GM20000 (cell line): Measurements from ENCODE around the gene ATP2A3.

Experiments
- DNase-seq: peaks from one replicate; pipeline ENCODE4 v3.0.0; 2012; ENCODE audit warnings: low spot score
- TF ChIP-seq, protein P1 (sequence below): IDR thresholded peaks from 2 replicates; pipeline ENCODE4 v1.5.1; 2012; ENCODE audit warnings: mild to moderate bottlenecking, control low read depth; ENCODE audit errors: extremely low read depth, missing control alignments

ATP2A3 gene

DNA sequence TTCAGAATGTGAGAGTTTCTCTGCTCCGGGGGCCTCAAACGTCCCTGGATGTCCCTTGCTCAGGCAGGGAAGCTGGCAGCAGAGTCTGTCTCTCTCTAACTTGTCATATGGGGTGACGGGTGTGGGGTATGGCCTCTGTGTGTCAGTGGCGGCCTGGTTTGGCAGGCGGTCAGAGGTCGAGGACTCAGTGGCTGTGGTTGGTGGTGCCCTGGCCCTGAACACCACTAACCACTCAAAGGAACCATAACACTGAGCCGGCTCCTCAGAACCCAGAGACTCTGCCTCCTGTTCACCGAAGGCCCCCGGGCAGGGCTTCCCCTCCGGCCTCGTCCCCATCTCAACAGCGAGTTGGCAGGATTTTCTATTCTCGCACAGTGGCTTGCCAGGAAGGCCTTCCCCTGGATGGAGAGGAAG, 48.6 kb downstream of the ATP2A3 start:
- TF ChIP-seq, protein P1, sequence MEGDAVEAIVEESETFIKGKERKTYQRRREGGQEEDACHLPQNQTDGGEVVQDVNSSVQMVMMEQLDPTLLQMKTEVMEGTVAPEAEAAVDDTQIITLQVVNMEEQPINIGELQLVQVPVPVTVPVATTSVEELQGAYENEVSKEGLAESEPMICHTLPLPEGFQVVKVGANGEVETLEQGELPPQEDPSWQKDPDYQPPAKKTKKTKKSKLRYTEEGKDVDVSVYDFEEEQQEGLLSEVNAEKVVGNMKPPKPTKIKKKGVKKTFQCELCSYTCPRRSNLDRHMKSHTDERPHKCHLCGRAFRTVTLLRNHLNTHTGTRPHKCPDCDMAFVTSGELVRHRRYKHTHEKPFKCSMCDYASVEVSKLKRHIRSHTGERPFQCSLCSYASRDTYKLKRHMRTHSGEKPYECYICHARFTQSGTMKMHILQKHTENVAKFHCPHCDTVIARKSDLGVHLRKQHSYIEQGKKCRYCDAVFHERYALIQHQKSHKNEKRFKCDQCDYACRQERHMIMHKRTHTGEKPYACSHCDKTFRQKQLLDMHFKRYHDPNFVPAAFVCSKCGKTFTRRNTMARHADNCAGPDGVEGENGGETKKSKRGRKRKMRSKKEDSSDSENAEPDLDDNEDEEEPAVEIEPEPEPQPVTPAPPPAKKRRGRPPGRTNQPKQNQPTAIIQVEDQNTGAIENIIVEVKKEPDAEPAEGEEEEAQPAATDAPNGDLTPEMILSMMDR = no peak
- DNase-seq = no peak

GRCh38 chr17:3914312-3914670, 49.9 kb downstream of the ATP2A3 start:
- DNase-seq = peak; percentile 81
- TF ChIP-seq, protein P1 = no peak

DNA sequence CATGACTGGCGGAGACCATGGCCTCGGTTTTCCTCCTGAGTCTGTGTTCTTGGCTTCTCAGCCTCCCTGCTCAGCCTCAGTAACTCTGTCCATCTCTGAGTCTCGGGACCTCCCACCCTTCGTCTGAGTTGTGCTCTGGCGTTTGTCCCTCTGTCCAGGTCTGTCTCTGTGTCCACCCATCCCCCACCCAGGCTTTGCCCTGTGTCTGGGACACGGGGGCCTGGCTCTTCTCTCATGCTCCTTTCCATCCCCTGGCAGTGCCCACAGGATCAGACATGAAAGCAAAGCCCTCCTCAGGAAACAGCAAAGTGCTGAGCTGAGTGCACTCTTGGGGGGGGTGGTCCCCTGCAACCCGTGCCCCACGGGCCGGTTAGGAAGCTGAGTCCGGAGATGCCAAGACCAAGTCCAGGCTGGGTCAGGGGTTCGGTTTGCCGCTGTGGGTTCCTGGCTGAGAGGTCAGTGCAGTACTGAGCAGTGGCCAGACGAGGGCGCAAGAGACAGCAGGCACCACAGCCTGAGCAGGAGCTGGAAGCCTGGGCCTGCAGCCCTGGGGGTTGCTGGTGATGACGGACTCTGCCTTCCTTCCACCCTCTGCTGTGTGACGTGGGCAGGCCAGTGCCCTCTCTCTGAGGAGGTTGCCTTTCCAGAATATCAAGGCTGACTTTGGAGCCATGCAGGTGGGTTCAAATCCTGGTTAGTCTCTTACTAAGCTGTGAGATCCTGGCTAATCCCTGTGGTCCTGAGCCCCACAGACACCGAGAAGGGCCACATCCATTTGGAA, 50.5 kb downstream of the ATP2A3 start:
- TF ChIP-seq, protein P1 = peak; percentile 98
- peak; percentile 88 for DNase-seq

- TF ChIP-seq, protein P1 = no peak
- no peak for DNase-seq
Measured at GRCh38 chr17:3912827-3913226, 51.4 kb downstream of the ATP2A3 start.

- TF ChIP-seq, protein P1 = no peak
- DNase-seq = peak; percentile 85
Measured at GRCh38 chr17:3911271-3912053, 52.8 kb downstream of the ATP2A3 start.

DNA sequence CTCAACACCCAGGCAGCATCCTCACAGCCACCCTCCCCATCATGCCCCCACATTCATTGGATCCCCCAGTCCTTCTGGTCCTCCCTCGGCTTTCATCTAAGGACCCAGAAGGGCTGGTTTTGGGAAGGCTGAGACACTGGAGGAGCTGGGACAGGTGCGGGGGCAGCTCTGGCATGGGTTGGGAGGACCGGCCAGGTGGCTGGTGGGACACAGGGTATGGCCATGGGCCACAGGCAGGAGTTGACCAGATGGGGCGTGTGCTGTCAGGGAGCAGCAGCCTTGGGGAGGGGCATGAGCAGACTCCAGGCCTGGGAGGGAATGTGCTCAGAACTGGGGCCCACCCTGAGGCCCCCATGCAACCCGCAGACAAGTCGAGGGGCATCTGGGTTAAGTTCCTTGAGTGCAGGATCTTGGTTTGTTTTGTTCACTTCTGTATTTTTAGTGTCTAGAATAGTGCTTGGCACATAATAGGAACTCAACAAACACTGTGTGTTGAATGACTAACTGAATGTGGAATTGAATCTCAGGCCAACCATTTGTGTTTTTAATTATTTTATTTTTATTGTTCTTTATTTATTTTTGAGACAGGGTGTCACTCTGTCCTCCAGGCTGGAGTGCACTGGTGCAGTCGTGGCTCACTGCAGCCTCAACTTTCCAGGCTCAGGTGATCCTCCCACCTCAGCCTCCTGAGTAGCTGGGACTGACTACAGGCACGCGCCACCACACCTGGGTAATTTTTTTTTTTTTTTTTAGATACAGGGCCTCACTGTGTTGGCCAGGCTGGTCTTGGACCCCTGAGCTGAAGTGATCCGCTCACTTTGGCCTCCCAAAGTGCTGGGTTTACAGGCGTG, 53.6 kb downstream of the ATP2A3 start:
- DNase-seq = no peak
- TF ChIP-seq, protein P1 = no peak
